HFF-Myc (cell line): ENCODE measurements around the gene HOXC9.

Experiments used
- DNase-seq: peaks from one replicate; pipeline ENCODE4 v3.0.0-alpha.2; 2011; ENCODE audit warnings: low read depth; ENCODE audit errors: extremely low read depth
- H3K4me3 ChIP-seq: replicated peaks from 2 replicates; pipeline ENCODE4 v1.5.1; 2011; ENCODE audit warnings: low read depth, mild to moderate bottlenecking, control low read depth, low read length
- CTCF ChIP-seq: IDR thresholded peaks from 2 replicates; pipeline ENCODE4 v1.5.1; 2012; ENCODE audit warnings: mild to moderate bottlenecking, low read depth, low read length, control low read depth; ENCODE audit errors: missing control alignments

HOXC9 gene

GRCh38 chr12:54008260-54008552, 8.2 kb downstream of the HOXC9 start:
- no peak overlapping the region for H3K4me3 ChIP-seq
- no peak for TF ChIP-seq CTCF
- DNase-seq, result no peak

DNA sequence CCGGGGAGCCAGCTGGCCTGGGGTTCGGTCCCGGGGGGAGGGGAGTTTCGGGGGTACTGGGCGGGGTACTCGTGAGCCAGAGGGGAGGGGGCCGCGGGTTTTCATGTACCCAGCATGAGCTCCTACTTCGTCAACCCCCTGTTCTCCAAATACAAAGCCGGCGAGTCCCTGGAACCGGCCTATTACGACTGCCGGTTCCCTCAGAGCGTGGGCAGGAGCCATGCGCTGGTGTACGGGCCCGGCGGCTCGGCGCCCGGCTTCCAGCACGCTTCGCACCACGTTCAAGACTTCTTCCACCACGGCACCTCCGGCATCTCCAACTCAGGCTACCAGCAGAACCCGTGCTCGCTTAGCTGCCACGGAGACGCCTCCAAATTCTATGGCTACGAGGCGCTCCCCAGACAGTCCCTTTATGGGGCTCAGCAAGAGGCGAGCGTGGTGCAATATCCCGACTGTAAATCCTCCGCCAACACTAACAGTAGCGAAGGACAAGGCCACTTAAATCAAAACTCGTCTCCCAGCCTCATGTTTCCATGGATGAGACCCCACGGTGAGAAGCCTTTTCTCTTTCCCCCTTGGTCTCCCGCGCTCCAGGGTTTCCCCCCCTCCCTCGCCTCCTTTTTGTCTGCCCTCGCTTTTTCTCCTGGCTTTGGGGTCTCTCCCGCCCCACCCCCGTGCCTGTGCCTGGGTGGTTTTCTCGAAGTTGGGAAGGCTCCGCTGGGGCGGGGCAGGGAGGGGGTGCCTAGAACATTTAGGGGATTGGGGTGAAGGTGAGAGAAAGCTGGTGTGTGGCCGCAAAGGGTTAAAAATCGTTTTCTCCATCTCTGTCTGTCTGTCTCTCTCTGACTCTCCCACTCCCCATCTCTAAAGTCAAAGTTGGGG, 9.5 kb downstream of the HOXC9 start:
- peak overlapping the region; percentile 41 for H3K4me3 ChIP-seq
- DNase-seq, result no peak
- TF ChIP-seq CTCF, result no peak

- TF ChIP-seq CTCF, result no peak
- DNase-seq, result no peak
- H3K4me3 ChIP-seq, result peak overlapping the region; percentile 41
These were observed 10.4 kb downstream of the HOXC9 start for GRCh38 chr12:54010053-54010971.

DNA sequence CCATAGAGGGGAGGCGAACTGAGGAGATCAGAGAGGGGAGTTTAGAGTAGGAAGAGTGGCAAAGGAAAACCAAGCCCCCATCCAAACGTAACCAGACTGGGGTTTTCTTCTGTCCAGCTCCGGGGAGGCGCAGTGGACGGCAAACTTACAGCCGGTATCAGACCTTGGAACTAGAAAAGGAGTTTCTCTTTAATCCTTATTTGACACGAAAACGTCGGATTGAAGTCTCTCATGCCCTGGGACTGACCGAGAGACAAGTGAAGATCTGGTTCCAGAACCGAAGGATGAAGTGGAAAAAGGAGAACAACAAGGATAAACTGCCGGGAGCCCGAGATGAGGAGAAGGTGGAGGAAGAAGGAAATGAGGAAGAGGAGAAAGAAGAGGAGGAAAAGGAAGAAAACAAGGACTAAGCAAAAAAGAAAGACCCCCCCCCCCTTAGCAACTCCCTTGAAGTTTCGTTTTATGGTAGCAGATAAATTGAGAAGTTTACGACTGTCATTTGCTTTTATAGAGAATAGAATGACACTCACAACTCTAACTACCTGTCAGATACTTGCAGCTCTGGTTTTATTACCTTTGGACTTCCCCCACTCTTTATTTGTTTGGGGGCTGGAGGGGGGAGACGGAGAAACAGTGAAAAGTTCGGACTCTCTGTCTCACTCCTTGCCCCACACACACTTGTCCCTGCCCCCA, 11.2 kb downstream of the HOXC9 start:
- no peak for DNase-seq
- no peak overlapping the region for H3K4me3 ChIP-seq
- no peak for TF ChIP-seq CTCF

- H3K4me3 ChIP-seq, result no peak overlapping the region
- DNase-seq, result no peak
- no peak for TF ChIP-seq CTCF
These were observed 11.9 kb downstream of the HOXC9 start for GRCh38 chr12:54011665-54012532.
